ENCODE data around the gene SLC5A9. TPM values are rescaled to one million over a fixed set of nuclear protein-coding genes. Genes with fewer than 3 reads are reported as not detected.
"Not testable (repeated sequence)": the region's sequence is repeated elsewhere in the genome, so short reads cannot be mapped to it uniquely, and the experiment has no call there.

Gene SLC5A9
- total and polyA plus RNA-seq, 2 of the 13 experiments (the other 11 are each of a cell fraction or from before 2014, with no cell fraction given), result 42.0 to 65.0 TPM

- CTCF ChIA-PET (ENCODE audit: low intra/inter-chr PET ratio, low total read pairs), result no interaction called here
- Histone ChIP-seq H3K36me3 (replicated peaks in 1 of 2; ENCODE audit: control insufficient read depth in 1 of 2, insufficient read depth in 2 of 2, low read length in 2 of 2) (no peaks in the 10 kb centered on the region), H2AFZ (ENCODE audit: low read length) (no peak overlapping the region), H3K4me3 (replicated peaks in 1 of 3; ENCODE audit: insufficient read depth in 1 of 3, low read depth in 2 of 3, low read length in 3 of 3) (no peak overlapping the region), H3K9me3 (ENCODE audit: low read length) (no peaks in the 10 kb centered on the region), H3K79me2 (ENCODE audit: insufficient read depth, low read length) (no peaks in the 10 kb centered on the region), H3K27me3 (ENCODE audit: control insufficient read depth in 1 of 2, insufficient read depth in 2 of 2, low read length in 2 of 2) (peaks cover 0 to 11% of the 10 kb centered on the region in 2 experiments; a peak in 3 of 5 replicates), H3K4me2 (ENCODE audit: low read depth, low read length) (no peak overlapping the region), H3K9ac (ENCODE audit: insufficient read depth, low read depth, low read length) (no peak overlapping the region), H3K27ac (ENCODE audit: extremely low read length, insufficient read depth, low read length) (no peak overlapping the region), H3K4me1 (ENCODE audit: insufficient read depth, low read length) (no peaks in the 10 kb centered on the region), H4K20me1 (ENCODE audit: insufficient read depth, low read length) (no peaks in the 10 kb centered on the region)
- 55% methylated on average over 4 of the region's 4 CpGs for WGBS (ENCODE audit: low lambda C conversion rate)
- no TSS peak for BruUV-seq (replicated peaks)
- intact Hi-C loops (cut with micrococcal nuclease; ENCODE audit: unreplicated experiment) (no loop called here), in situ Hi-C loops (cut with HindIII; ENCODE audit: extremely low pct_ligation_motif_present, low pct_unique_long_range_greater_than_20kb) (no loop called here)
- TF ChIP-seq HNF1B (CRISPR knock-in tag; IDR thresholded peaks at IDR 0.05), result no peak
- no peak for TF ChIP-seq KLF15 (CRISPR knock-in tag; IDR thresholded peaks at IDR 0.05; ENCODE audit: borderline replicate concordance)
- TF ChIP-seq ZNF501 (CRISPR knock-in tag; IDR thresholded peaks at IDR 0.05), result no peak
- TF ChIP-seq CSRNP1 (CRISPR knock-in tag; IDR thresholded peaks at IDR 0.05), result no peak
- no peak for TF ChIP-seq ZNF530 (CRISPR knock-in tag; IDR thresholded peaks at IDR 0.05; ENCODE audit: low read depth)
- no peak for TF ChIP-seq CCAR2 (optimal IDR thresholded peaks at IDR 0.05; ENCODE audit: low read depth, low read length)
- TF ChIP-seq ZC3H4 (CRISPR knock-in tag; IDR thresholded peaks at IDR 0.05; ENCODE audit: borderline replicate concordance), result no peak
- TF ChIP-seq ZBTB38 (CRISPR knock-in tag; IDR thresholded peaks at IDR 0.05), result no peak
- TF ChIP-seq ZNF383 (CRISPR knock-in tag; IDR thresholded peaks at IDR 0.05; ENCODE audit: borderline replicate concordance), result no peak
- ATAC-seq (no peak), DNase-seq (ENCODE audit: low spot score) (no peak), FAIRE-seq (no peak)
- POLR2A ChIA-PET, result no interaction called here
Observed at GRCh38 chr1:48208652-48209051, 13.9 kb upstream of the SLC5A9 start.

GRCh38 chr1:48213462-48213861 is 9.1 kb upstream of the SLC5A9 start:
- FAIRE-seq, result not testable (repeated sequence)

GRCh38 chr1:48214366-48214765 is 8.2 kb upstream of the SLC5A9 start:
- intact Hi-C loops (cut with micrococcal nuclease; ENCODE audit: unreplicated experiment); POLR2A ChIA-PET; H3K9me3 ChIP-seq (ENCODE audit: low read length); H3K4me2 ChIP-seq (ENCODE audit: low read depth, low read length); H3K79me2 ChIP-seq (ENCODE audit: insufficient read depth, low read length); H3K27ac ChIP-seq (ENCODE audit: extremely low read length, insufficient read depth, low read length); FAIRE-seq; ATAC-seq; in situ Hi-C loops (cut with HindIII; ENCODE audit: extremely low pct_ligation_motif_present, low pct_unique_long_range_greater_than_20kb); H3K4me3 ChIP-seq (replicated peaks in 1 of 3; ENCODE audit: insufficient read depth in 1 of 3, low read depth in 2 of 3, low read length in 3 of 3); H4K20me1 ChIP-seq (ENCODE audit: insufficient read depth, low read length); H2AFZ ChIP-seq (ENCODE audit: low read length); BruUV-seq (replicated peaks); CTCF ChIA-PET (ENCODE audit: low intra/inter-chr PET ratio, low total read pairs); H3K9ac ChIP-seq (ENCODE audit: insufficient read depth, low read depth, low read length); DNase-seq (ENCODE audit: low spot score); H3K36me3 ChIP-seq (replicated peaks in 1 of 2; ENCODE audit: control insufficient read depth in 1 of 2, insufficient read depth in 2 of 2, low read length in 2 of 2): not testable (repeated sequence)
- H3K27me3 ChIP-seq (ENCODE audit: control insufficient read depth in 1 of 2, insufficient read depth in 2 of 2, low read length in 2 of 2), result peaks cover 0 to 15% of the 10 kb centered on the region in 2 experiments; a peak in 3 of 5 replicates
- H3K4me1 ChIP-seq (ENCODE audit: insufficient read depth, low read length), result peaks cover 31% of the 10 kb centered on the region
- 34% methylated on average over 6 of the region's 6 CpGs for WGBS (ENCODE audit: low lambda C conversion rate)

More at GRCh38 chr1:48213462-48213861, 9.1 kb upstream of the SLC5A9 start:
- POLR2A ChIA-PET; H3K4me2 ChIP-seq (ENCODE audit: low read depth, low read length); H4K20me1 ChIP-seq (ENCODE audit: insufficient read depth, low read length); H3K4me3 ChIP-seq (replicated peaks in 1 of 3; ENCODE audit: insufficient read depth in 1 of 3, low read depth in 2 of 3, low read length in 3 of 3); in situ Hi-C loops (cut with HindIII; ENCODE audit: extremely low pct_ligation_motif_present, low pct_unique_long_range_greater_than_20kb); H3K36me3 ChIP-seq (replicated peaks in 1 of 2; ENCODE audit: control insufficient read depth in 1 of 2, insufficient read depth in 2 of 2, low read length in 2 of 2); H3K79me2 ChIP-seq (ENCODE audit: insufficient read depth, low read length); BruUV-seq (replicated peaks); H3K9me3 ChIP-seq (ENCODE audit: low read length); ATAC-seq; H3K9ac ChIP-seq (ENCODE audit: insufficient read depth, low read depth, low read length); CTCF ChIA-PET (ENCODE audit: low intra/inter-chr PET ratio, low total read pairs); H2AFZ ChIP-seq (ENCODE audit: low read length); H3K27ac ChIP-seq (ENCODE audit: extremely low read length, insufficient read depth, low read length); DNase-seq (ENCODE audit: low spot score); intact Hi-C loops (cut with micrococcal nuclease; ENCODE audit: unreplicated experiment): not testable (repeated sequence)
- WGBS (ENCODE audit: low lambda C conversion rate), result 20% methylated on average over 8 of the region's 8 CpGs
- H3K27me3 ChIP-seq (ENCODE audit: control insufficient read depth in 1 of 2, insufficient read depth in 2 of 2, low read length in 2 of 2), result peaks cover 0 to 15% of the 10 kb centered on the region in 2 experiments; a peak in 3 of 5 replicates
- H3K4me1 ChIP-seq (ENCODE audit: insufficient read depth, low read length), result peaks cover 31% of the 10 kb centered on the region
